ENCODE data around the gene PHYHD1.

DNA sequence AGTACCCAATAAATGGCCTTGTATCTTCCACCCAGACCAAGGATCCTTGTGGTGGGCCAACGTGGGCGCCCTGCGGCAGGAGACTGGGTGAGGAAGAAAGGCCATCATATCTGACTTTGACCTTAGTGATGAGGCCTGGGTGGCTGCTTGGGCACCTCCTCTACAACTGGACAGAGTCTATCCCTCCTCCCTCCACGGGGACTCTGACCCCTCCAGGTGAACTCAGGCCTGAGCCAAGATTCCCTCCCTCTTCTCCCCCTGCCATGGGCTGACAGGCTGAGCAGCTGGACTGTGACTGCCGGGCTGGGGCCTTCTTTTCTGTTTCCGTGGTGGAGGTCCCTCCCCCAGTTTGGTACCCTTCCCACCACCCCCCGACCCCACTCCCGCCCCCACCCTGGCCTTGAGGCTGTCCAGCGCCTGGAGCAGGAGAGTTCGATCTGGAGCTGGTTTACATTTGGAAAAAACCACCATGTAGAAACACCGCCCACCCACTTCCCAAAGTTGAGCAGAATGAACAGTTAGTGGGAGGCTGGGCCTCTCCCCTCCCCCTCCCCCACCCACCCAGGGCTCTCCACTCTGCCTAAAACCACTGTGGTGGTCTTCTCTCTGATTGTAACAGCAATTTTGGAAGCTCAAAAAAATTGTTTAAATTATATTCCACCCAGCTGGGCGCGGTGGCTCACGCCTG is 1.2 kb upstream of the PHYHD1 start:
- TF ChIP-seq, protein P1, sequence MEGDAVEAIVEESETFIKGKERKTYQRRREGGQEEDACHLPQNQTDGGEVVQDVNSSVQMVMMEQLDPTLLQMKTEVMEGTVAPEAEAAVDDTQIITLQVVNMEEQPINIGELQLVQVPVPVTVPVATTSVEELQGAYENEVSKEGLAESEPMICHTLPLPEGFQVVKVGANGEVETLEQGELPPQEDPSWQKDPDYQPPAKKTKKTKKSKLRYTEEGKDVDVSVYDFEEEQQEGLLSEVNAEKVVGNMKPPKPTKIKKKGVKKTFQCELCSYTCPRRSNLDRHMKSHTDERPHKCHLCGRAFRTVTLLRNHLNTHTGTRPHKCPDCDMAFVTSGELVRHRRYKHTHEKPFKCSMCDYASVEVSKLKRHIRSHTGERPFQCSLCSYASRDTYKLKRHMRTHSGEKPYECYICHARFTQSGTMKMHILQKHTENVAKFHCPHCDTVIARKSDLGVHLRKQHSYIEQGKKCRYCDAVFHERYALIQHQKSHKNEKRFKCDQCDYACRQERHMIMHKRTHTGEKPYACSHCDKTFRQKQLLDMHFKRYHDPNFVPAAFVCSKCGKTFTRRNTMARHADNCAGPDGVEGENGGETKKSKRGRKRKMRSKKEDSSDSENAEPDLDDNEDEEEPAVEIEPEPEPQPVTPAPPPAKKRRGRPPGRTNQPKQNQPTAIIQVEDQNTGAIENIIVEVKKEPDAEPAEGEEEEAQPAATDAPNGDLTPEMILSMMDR (IDR thresholded peaks at IDR 0.05), result no peak
- TF ChIP-seq POLR2A (IDR thresholded peaks at IDR 0.05), result no peak

Data from thyroid gland (tissue), 4 donors.